PC-9 (cell line): Measurements from ENCODE around the gene VEPH1.

ENCODE experiments used
- CTCF ChIP-seq: fragments of 200-600 bp; sonication (generic); conservative IDR thresholded peaks from 2 replicates; pipeline ENCODE4 v1.6.1; 2017; ENCODE audit warnings: mixed run types, antibody characterized with exemption, mild to moderate bottlenecking, moderate library complexity
- EZH2 ChIP-seq: fragments of 200-600 bp; sonication (generic); IDR thresholded peaks from 2 replicates; pipeline ENCODE4 v1.8.0; 2017; ENCODE audit warnings: antibody characterized with exemption, low read depth

GRCh38 chr3:157418104-157418503 lies 85.1 kb downstream of the VEPH1 start:
- TF ChIP-seq CTCF = no peak
- TF ChIP-seq EZH2 = no peak
